H1 (cell line): ENCODE results near the gene IKZF1. TPM values are rescaled to one million over a fixed set of nuclear protein-coding genes. Genes with fewer than 3 reads are reported as not detected.

ENCODE experiments used
- ATF3 ChIP-seq: IDR thresholded peaks from 2 replicates; pipeline ENCODE4 v1.6.1; 2011; ENCODE audit warnings: low read depth, mild to moderate bottlenecking, low read length; ENCODE audit not compliant: insufficient read depth
- CEBPB ChIP-seq: IDR thresholded peaks from 2 replicates; pipeline ENCODE4 v1.6.1; 2012; ENCODE audit warnings: low read depth, low read length
- CTCF ChIP-seq, 3 experiments: IDR thresholded peaks; 1 replicate in 2 of 3; 2 replicates in 1 of 3; pipeline versions ENCODE4 v1.5.1 to v1.6.1; 2011; ENCODE audit warnings: low read length in 3 of 3, mild to moderate bottlenecking in 3 of 3, inconsistent platforms in 2 of 3, low read depth in 1 of 3, moderate library complexity in 1 of 3; ENCODE audit not compliant: insufficient read depth in 1 of 3; ENCODE audit errors: control extremely low read depth in 1 of 3
- FOSL1 ChIP-seq: IDR thresholded peaks from 2 replicates; pipeline ENCODE4 v1.6.1; 2011; ENCODE audit warnings: mild to moderate bottlenecking, low read depth, low read length, moderate library complexity; ENCODE audit not compliant: insufficient read depth
- RBBP5 ChIP-seq: IDR thresholded peaks from 2 replicates; pipeline ENCODE4 v1.7.1; 2012; ENCODE audit warnings: low read depth, mild to moderate bottlenecking, inconsistent platforms, low read length, moderate library complexity, borderline replicate concordance
- SRF ChIP-seq: IDR thresholded peaks from 2 replicates; pipeline ENCODE4 v1.6.1; 2011; ENCODE audit warnings: mild to moderate bottlenecking, low read depth, low read length, moderate library complexity
- polyA plus RNA-seq, 7 experiments: library from polyadenylated mRNA; depleted of rRNA in 3 of 7; stranded (reverse) in 5 of 7; unstranded in 2 of 7; fragments of >200 nt in 5 of 7; fragments of 200-250 nt in 2 of 7; gene quantifications; 1 replicate in 5 of 7; 2 replicates in 1 of 7; 4 replicates in 1 of 7; pipeline versions ENCODE4 v1.2.1 to v1.2.3, GENCODE V29; 2011 to 2013; ENCODE audit warnings: missing spikeins in 2 of 7, mixed read lengths in 2 of 7
- total RNA-seq: library from RNA; stranded (reverse); fragmentation: NEBNext Ultra II Directional; extraction: Animal tissue kit (Norgen Biotek cat#: 25700); gene quantifications from 2 replicates; pipeline ENCODE4 v1.2.1, GENCODE V29; 2021

IKZF1 gene
- total and polyA plus RNA-seq, 2 of the 8 experiments (the other 6 are each of a cell fraction or from before 2014, with no cell fraction given): 0.74 to 1.5 TPM

GRCh38 chr7:50349399-50349798, 44.9 kb downstream of the IKZF1 start (continued):
- TF ChIP-seq CTCF (IDR thresholded peaks at IDR 0.05; ENCODE audit: control extremely low read depth in 1 of 3, insufficient read depth in 1 of 3, low read depth in 1 of 3, low read length in 3 of 3) (no peak), FOSL1 (no peak), ATF3 (no peak), RBBP5 (no peak), CEBPB (no peak), SRF (no peak)
